ENCODE results near the gene SEPTIN2.
"Not testable (repeated sequence)": the region's sequence is repeated elsewhere in the genome, so short reads cannot be mapped to it uniquely, and the experiment has no call there.

The SEPTIN2 gene

GRCh38 chr2:241354668-241355658, 39.2 kb downstream of the SEPTIN2 start:
- DNase-seq = peak; percentile 78

GRCh38 chr2:241355983-241356870, 40.5 kb downstream of the SEPTIN2 start, which contains the start of gene FARP2:
TSS of gene FARP2 (plus strand) at chr2:241356285. CDS start at chr2:241373108, 16,823 bp downstream.
- peak; percentile 97 for DNase-seq

GRCh38 chr2:241356871-241357260, 41.1 kb downstream of the SEPTIN2 start:
- DNase-seq = no peak

GRCh38 chr2:241357531-241357930, 41.8 kb downstream of the SEPTIN2 start:
- no peak for DNase-seq

GRCh38 chr2:241358470-241358869, 42.7 kb downstream of the SEPTIN2 start:
- no peak for DNase-seq

- no peak for DNase-seq
Measured at GRCh38 chr2:241359481-241360045, 43.8 kb downstream of the SEPTIN2 start.

GRCh38 chr2:241363426-241363825, 47.7 kb downstream of the SEPTIN2 start:
- no peak for DNase-seq

- no peak for DNase-seq
Measured at GRCh38 chr2:241364781-241365180, 49.1 kb downstream of the SEPTIN2 start.

GRCh38 chr2:241366678-241367077, 51.0 kb downstream of the SEPTIN2 start:
- no peak for DNase-seq

GRCh38 chr2:241368643-241369042, 52.9 kb downstream of the SEPTIN2 start:
- DNase-seq = no peak

- no peak for DNase-seq
Measured at GRCh38 chr2:241372361-241372992, 56.8 kb downstream of the SEPTIN2 start.

GRCh38 chr2:241373446-241373845, 57.7 kb downstream of the SEPTIN2 start:
- DNase-seq = no peak

- not testable (repeated sequence) for DNase-seq
Measured at GRCh38 chr2:241373906-241374305, 58.2 kb downstream of the SEPTIN2 start.

GRCh38 chr2:241375300-241375699, 59.6 kb downstream of the SEPTIN2 start:
- no peak for DNase-seq

GRCh38 chr2:241376808-241377207, 61.1 kb downstream of the SEPTIN2 start:
- no peak for DNase-seq

- no peak for DNase-seq
Measured at GRCh38 chr2:241378816-241379215, 63.1 kb downstream of the SEPTIN2 start.

GRCh38 chr2:241379481-241380480, 64.1 kb downstream of the SEPTIN2 start:
- no peak for DNase-seq

GRCh38 chr2:241381872-241382271, 66.1 kb downstream of the SEPTIN2 start:
- no peak for DNase-seq

- DNase-seq = not testable (repeated sequence)
Measured at GRCh38 chr2:241385450-241385849, 69.7 kb downstream of the SEPTIN2 start.

GRCh38 chr2:241386519-241386918, 70.8 kb downstream of the SEPTIN2 start:
- DNase-seq = no peak

GRCh38 chr2:241389697-241390096, 74.0 kb downstream of the SEPTIN2 start:
- DNase-seq = no peak
